ENCODE measurements around the gene NOB1.
A peak's percentile ranks its signal among the peaks of the same experiment; 100 is the strongest.
"Not testable (repeated sequence)": the region's sequence is repeated elsewhere in the genome, so short reads cannot be mapped to it uniquely, and the experiment has no call there.

NOB1 gene

DNA sequence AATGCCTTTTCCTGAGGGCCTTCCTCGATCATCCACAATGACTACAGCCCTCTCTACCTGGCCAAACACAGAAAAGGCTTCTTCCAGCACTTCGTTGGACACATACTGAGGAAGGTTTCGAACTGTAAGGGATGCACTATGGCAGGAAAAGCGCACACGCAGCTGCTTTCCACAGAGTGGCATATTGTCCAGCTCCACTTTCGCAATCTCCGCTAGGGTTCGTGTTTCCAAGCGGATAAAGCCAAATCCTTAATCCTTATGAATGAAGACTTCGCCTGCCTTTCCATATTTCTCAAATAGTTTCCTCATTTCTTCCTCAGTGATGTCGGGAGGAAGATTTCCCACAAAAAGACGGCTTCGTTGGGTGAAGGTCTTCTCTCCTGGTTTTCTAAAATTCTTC, 2.6 kb upstream of the NOB1 start:
- not testable (repeated sequence) for DNase-seq

- no peak for DNase-seq
Measured at GRCh38 chr16:69756705-69757104, 2.0 kb upstream of the NOB1 start.

GRCh38 chr16:69754143-69754468, 620 bp downstream of the NOB1 start:
- DNase-seq = no peak

- no peak for DNase-seq
Measured at GRCh38 chr16:69748694-69749345, 5.9 kb downstream of the NOB1 start.

DNA sequence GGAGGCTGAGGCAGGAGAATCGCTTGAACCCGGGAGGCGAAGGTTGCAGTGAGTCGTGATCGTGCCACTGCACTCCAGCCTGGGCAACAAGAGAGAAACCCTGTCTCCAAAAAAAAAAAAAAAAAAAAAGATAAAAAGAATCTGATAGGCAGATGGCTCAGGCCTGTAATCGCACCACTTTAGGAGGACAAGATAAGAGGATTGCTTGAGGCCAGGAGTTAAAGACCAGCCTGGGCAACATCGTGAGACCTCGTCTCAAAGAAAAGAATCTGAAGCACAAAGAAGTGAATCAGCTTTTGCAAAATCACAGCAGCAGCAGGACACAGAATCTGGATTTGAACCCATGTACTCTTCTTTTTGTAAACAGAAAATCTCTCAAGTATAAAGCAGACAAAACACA, 7.6 kb downstream of the NOB1 start:
- no peak for DNase-seq

GRCh38 chr16:69745959-69746358, 8.8 kb downstream of the NOB1 start:
- no peak for DNase-seq

GRCh38 chr16:69745232-69745612, 9.5 kb downstream of the NOB1 start:
- no peak for DNase-seq

DNA sequence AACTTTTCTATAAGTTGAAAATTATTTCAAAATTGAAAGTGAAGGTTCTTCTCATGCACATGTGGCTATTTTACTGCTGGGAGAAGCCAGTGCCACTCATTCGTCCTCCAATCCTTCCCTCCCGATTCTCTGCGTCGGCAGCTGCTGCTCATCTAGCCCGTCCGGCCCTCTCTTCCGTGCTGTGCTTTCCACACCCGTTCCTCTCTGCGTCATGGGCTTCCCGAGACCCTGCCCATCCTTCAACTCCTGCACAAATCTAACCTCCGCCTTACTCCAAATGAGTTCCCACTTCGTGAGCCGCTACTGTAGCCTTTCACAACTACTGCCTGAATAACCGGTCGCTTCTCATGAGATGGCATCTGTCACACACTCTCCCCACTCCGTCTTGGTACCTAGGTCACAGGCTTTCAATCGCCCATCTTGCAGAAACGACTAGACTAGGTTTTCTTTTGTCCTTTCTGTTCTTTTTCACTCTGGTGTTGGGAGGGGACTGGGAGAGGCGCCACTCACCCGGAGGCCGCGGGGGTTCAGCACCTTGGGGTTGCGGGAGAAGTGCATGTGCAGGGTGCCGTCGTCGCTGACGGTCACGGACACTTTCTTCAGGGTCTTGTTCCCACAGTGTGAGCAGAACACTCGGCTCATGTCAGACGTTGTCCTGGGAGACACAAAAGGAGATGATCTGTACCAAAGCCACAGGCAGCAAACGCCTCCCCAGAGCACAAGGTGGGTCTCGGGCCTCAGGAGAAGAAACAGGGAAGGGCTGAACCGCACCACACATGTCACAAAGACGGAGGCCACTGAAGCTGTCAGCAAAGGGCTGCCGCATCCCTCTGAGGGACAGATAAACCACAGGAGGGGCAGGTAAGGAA, 10.1 kb downstream of the NOB1 start:
- DNase-seq = no peak

DNA sequence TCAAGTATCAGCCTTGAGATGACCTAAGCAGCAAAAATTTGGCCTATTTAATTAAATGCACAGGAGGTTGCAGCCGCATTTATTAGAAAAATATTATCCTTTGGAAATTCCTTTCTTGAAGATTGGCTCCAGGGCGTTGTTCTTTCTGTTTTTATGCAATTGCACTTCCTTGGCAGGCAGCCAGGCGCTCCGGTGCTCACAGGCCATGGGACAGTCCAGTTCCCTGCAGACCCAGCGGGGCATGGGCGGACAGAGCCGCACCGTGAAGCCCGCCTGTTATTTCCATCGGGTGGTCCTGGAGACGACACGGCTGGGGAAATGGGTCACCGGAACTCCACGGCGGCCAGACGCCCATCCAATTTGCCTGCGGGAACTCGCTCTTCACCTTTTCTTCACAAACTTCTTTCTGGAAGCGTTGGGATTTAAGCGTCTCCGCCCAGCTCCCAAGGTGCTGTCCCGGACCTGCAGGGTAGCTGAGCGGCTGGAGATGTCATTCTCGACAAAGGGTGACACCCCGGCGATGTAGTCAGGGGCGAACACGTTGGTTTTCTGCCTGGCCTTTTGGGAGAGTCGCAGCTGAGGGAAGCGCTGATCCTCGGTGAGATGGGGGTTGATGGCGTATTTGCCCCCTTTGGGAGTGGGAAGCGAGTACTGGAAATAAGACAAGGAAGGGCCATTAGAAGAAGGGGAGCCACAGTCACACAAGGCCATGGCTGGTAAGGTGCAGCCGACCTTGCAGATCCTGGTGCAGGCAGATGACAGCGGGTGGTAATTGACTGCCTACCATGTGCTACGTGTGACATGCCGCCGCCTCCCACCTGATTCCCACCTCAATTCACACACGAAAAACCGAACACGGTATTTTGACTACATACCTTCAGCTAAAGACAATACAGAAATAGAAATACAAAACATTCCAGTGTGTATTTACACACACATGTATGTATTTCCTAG, 12.5 kb downstream of the NOB1 start:
- no peak for DNase-seq

GRCh38 chr16:69741519-69741918, 13.2 kb downstream of the NOB1 start:
- no peak for DNase-seq

GRCh38 chr16:69732101-69732500, 22.6 kb downstream of the NOB1 start:
- no peak for DNase-seq

DNA sequence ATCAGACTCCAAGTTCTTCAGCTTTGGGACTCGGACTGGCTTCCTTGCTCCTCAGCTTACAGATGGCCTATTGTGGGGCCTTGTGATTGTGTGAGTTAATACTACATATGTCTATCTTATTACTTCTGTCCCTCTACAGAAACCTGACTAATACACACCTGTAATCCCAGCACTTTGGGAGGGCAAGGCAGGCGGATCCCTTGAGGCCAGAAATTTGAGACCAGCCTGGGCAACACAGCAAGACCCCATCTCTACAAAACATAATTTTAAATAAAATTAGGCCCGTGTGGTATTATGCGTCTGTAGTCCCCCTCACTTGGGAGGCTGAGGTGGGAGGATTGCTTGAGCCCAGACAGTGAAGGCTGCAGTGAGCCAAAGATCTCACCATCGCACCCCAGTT, 23.4 kb downstream of the NOB1 start:
- not testable (repeated sequence) for DNase-seq

DNA sequence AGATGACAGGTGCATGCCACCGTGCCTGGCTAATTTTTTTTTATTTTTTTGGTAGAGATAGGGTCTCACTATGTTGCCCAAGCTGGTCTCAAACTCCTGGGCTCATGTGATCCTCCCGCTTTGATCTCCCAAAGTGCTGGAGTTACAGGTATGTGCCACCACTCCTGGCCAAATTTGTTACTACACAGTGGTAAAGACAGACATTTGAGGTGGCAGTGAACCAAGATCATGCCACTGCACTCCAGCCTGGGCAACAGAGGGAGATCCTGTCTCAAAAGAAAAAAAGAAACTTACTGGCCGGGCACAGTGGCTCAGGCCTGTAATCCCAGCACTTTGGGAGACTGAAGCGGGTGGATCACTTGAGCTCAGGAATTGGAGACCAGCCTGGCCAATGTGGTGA, 25.7 kb downstream of the NOB1 start:
- DNase-seq = not testable (repeated sequence)

DNA sequence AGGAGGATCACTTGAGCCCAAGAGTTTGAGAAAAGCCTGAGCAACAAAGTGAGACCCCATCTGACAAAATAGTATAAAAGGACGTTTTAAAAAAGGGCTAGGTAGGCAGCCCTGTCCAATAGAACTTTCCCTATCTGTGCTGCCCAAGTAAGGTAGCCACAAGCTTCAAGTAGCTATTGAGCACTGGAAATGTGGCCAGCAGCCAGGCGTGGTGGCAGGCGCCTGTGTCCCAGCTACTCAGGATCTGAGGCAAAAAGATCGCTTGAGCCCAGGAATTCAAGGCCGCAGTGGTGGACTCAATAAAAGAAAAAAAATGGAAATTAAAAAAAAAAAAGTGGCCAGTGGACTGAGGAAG, 26.8 kb downstream of the NOB1 start:
- no peak for DNase-seq

DNA sequence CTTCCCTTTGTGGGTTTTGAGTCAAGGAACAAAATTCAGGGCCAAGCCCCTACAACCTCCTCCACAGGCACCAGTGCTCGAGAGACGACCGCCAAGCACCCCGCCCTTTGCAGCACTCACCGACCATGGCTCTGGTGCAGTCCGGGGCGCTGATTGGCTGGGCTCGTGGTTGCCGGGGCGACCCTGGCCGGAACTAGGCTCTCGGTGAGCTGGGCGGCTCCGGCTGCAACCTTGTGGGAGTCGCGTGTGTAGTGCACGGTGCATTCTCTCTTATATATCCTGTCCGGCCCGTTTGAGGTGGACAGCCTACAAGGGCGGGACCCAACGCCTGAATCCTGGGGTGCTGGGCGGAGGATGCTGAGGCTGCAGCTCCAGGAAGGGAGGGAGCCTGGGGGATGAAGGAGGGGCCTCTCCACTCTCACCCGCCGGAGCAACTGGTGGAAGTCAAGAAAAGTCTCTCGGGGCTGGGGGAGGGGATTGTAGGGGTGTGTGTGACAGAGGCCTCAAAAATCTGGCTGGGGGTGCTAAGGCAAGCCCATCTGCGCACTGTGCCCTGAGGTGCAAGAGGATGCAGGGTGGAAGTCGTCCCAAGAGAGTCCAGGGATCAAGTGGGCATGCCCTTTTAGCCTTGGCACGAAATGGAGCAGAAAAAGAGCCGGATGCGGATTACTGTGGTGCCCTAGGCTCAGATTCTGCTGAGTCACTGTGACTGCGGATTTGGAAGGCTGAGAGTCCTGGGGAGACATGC, 28.2 kb downstream of the NOB1 start, which contains the start of gene NQO1:
NQO1 (minus strand) TSS at position 248 of the 748 bp plus-strand sequence; CDS start at position 127, 121 bp downstream.
- DNase-seq = peak; percentile 52

DNA sequence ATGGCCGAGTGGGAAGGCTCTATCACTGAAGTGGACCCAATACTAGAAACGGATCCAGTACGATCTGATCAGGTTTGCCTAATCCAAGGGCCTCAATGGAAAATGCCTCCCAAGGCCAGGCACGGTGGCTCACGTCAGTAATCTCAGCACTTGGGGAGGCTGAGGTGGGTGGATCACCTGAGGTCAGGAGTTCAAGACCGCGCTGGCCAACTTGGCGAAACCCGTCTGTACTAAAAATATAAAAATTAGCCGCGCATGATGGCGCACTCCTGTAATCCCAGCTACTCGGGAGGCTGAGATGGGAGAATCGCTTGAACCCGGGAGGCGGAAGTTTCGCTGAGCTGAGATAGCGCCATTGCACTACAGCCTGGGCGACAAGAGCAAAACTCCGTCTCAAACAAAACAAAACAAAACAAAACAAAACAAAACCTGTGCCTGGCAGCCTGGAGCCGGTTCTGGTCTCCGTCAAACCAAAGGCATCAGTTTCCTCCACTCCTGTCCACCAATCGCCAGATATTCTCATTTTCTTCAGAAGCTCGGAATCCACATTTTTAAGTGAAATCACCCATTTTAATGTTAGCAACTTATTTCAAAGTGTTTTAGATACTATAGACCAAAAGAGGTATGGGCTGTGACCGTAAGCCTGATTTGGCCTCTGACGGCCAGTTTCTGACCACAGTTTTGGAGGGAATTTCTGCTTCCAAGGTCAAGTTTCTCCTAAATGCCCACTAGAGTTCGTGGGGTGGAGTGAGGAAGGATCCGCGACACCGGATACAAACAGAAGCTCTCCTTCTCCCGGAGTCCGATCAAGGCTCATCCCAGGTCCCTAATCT, 29.0 kb downstream of the NOB1 start:
- DNase-seq = no peak

DNA sequence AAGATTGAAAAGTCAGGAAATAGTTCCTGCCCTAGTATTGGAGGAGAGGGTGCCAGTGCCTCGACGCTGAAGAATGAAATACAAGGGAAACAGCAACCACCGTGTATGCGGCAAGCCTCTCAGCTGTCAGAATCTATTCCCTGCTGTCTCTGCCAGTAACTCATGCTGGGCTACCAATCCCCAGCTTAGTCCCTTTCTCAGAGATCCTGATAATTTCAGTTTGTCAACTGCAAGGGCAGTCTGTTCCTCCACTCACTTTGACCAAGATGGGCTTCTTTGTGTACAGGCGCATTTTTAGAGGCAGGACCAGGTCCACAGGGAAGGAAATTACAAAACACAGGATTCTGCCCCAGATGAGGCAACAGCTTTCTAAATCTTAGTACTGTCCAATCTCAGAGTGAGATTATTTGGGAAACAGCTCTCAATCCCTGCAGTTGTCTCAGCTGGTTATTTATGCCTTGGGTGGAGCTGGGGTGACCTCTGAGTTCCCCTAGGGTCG, 29.7 kb downstream of the NOB1 start:
- no peak for DNase-seq

DNA sequence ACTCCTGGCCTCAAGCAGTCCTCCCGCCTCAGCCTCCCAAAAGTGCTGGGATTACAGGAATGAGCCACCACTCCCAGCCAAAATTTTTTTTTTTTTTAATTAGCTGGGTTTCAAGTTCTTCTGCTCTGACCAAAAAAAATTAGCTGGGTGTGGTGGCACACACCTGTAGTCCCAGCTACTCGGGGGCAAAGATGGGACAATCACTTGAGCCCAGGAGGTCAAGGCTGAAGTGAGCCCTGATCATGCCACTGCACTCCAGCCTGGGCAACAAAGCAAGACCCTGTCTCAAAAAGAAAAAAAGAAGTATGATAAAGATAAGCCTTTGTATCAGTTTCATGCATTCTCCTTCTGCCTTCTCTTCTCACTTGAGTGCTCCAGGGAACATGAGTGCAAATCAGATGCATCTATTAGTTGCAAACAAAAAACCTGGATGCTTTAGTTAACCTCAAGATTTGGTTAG, 30.3 kb downstream of the NOB1 start:
- no peak for DNase-seq

DNA sequence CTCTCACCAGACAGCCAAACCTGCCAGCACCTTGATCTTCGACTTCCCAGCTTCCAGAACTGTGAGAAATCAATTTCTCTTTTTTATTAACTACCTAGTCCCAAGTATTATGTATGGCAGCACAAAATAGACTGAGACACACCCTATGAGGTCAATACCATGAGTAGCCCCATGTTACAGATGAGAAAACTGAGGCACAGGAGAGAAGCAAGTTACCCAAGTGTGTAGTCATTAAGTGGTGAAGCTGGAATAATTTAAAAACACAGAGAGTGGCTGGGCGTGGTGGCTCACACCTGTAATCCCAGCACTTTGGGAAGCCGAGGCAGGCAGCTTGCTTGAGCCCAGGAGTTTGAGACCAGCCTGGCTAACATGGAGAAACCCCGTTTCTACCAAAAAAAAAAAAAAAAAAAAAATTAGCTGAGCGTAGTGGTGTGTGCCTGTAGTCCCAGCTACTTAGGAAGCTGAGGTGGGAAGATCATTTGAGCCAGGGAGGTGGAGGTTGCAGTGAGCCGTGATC, 33.2 kb downstream of the NOB1 start:
- no peak for DNase-seq

DNA sequence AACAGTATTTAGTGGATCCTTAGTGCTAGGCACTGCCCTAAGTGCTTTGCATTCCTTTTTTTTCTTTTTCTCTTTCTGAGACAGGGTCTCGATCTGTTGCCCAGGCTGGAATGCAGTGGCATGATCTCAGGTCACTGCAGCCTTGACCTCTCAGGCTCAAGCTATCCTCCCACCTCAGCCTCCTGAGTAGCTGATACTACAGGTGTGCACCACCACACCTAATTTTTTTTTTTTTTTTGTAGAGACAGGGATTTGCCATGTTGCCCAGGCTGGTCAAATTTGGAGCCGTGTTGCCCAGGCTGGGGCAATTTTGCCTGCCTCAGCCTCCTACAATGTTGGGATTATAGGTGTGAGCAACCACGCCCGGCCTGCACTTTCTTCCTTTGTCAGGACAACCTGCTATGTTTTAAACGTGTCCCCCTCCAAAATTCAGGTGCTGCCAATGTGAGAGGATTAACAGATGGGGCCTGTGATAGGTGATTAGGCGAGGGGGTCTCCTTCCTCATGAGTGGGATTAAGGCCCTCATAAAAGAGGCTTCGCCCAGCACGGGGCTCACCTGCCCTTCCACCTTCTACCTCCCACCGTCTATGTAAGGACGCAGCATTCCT, 33.8 kb downstream of the NOB1 start:
- DNase-seq = no peak
